ENCODE measurements around the gene COG3. TPM values are rescaled to one million over a fixed set of nuclear protein-coding genes. Genes with fewer than 3 reads are reported as not detected.

The COG3 gene
- total RNA-seq, 1 donor from 2014 or later = 13.3 TPM

GRCh38 chr13:45503658-45504057, 38.9 kb downstream of the COG3 start:
- H3K4me3 ChIP-seq (ENCODE audit: low read depth, low read length) = no peak overlapping the region
- no peak for DNase-seq (ENCODE audit: low read depth)
- TF ChIP-seq, protein P1, sequence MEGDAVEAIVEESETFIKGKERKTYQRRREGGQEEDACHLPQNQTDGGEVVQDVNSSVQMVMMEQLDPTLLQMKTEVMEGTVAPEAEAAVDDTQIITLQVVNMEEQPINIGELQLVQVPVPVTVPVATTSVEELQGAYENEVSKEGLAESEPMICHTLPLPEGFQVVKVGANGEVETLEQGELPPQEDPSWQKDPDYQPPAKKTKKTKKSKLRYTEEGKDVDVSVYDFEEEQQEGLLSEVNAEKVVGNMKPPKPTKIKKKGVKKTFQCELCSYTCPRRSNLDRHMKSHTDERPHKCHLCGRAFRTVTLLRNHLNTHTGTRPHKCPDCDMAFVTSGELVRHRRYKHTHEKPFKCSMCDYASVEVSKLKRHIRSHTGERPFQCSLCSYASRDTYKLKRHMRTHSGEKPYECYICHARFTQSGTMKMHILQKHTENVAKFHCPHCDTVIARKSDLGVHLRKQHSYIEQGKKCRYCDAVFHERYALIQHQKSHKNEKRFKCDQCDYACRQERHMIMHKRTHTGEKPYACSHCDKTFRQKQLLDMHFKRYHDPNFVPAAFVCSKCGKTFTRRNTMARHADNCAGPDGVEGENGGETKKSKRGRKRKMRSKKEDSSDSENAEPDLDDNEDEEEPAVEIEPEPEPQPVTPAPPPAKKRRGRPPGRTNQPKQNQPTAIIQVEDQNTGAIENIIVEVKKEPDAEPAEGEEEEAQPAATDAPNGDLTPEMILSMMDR (conservative IDR thresholded peaks at IDR 0.05; ENCODE audit: low read depth, low read length) = no peak

GRCh38 chr13:45506811-45507210, 42.1 kb downstream of the COG3 start:
- no peak for DNase-seq (ENCODE audit: low read depth)
- H3K4me3 ChIP-seq (ENCODE audit: low read depth, low read length) = no peak overlapping the region
- TF ChIP-seq, protein P1 (conservative IDR thresholded peaks at IDR 0.05; ENCODE audit: low read depth, low read length) = no peak

DNA sequence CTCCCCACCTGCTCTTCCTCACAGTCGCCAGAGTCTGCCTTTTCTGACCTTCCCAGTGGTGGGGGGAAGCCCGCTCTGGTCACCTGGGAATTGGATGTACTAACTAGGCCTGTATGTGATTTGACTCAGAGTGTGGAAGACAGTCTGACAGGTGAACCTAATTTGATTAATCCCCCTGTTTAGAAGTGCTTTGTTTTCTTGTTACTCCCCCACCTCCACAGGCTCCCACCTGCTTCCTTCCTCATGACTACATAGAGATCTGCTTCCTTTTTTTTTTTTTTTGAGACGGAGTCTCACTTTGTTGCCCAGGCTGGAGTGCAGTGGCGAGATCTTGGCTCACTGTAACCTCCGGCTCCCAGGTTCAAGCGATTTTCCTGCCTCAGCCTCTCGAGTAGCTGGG, 44.0 kb downstream of the COG3 start:
- no peak overlapping the region for H3K4me3 ChIP-seq (ENCODE audit: low read depth, low read length)
- TF ChIP-seq, protein P1 (conservative IDR thresholded peaks at IDR 0.05; ENCODE audit: low read depth, low read length) = no peak
- no peak for DNase-seq (ENCODE audit: low read depth)

GRCh38 chr13:45510672-45511071, 45.9 kb downstream of the COG3 start:
- no peak for DNase-seq (ENCODE audit: low read depth)
- H3K4me3 ChIP-seq (ENCODE audit: low read depth, low read length) = no peak overlapping the region
- TF ChIP-seq, protein P1 (conservative IDR thresholded peaks at IDR 0.05; ENCODE audit: low read depth, low read length) = no peak

GRCh38 chr13:45511310-45512097, 46.8 kb downstream of the COG3 start:
- DNase-seq (ENCODE audit: low read depth) = peak; percentile 23
- no peak overlapping the region for H3K4me3 ChIP-seq (ENCODE audit: low read depth, low read length)
- TF ChIP-seq, protein P1 (conservative IDR thresholded peaks at IDR 0.05; ENCODE audit: low read depth, low read length) = peak; percentile 83

DNA sequence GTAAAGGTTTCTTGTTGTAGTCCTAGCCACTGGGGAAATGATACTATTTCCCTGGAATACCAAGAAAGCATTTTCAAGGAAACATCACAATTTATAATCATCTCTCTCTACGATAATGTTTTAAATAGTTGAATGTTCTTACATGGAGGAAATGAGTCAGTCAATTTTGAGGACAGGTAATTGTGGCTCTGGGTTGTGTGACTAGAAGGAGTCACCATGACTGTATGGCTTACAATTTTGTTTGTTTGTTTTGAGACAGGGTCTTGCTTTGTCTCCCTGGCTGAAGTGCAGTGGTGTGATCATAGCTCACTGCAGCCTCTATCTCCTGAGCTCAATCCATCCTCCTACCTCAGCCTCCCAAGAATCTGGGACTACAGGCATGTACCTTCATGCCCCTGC, 47.4 kb downstream of the COG3 start:
- no peak overlapping the region for H3K4me3 ChIP-seq (ENCODE audit: low read depth, low read length)
- TF ChIP-seq, protein P1 (conservative IDR thresholded peaks at IDR 0.05; ENCODE audit: low read depth, low read length) = no peak
- no peak for DNase-seq (ENCODE audit: low read depth)

- DNase-seq (ENCODE audit: low read depth) = no peak
- H3K4me3 ChIP-seq (ENCODE audit: low read depth, low read length) = no peak overlapping the region
- TF ChIP-seq, protein P1 (conservative IDR thresholded peaks at IDR 0.05; ENCODE audit: low read depth, low read length) = no peak
Measured at GRCh38 chr13:45516757-45517156, 52.0 kb downstream of the COG3 start.
